ENCODE measurements around the gene PTCH1.

The PTCH1 gene

DNA sequence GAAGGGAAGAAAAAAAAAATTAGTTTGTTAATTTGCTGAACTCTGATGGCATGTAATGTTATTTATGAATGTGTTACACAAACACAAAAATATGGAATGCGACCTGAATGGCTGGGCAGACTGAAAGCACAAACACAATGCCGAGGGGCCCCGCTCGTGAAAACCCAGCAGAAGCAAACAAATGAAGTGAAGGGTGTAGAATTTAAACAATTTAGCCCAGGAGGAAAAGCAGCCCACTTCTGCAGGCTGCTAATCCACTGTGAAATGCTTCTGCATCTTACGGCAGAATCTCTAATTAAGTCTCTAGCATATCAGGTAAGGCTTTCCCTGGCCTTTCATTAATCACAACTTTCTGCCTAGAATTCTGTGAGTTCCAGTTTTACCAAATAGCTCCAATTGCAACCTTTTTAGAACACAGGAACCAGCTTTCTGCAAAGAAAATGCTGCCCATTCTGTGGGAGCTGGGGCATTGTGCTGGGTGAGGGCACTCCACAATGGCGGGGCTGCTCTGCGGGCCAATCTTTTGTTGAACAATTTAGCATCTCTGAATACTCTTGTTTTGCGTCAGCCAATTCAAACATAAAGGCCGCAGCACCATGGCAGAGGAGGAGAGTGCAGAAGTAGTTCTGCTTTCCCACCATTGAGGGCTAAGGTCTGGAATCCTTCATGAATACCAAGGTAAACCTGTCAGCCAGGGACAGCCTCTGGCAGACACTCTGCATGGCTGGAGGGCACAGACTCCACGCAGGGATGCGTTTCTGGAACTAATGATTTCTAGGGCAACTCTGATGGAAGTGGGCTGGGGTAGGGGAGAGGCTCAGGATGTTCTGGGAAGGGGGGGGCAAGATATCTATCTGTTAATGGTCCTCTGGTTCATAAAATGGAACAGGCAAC, 66.4 kb downstream of the PTCH1 start:
- no peak overlapping the region for H3K4me3 ChIP-seq (ENCODE audit: low read depth, low read length)
- no peak for DNase-seq (ENCODE audit: low read depth)

DNA sequence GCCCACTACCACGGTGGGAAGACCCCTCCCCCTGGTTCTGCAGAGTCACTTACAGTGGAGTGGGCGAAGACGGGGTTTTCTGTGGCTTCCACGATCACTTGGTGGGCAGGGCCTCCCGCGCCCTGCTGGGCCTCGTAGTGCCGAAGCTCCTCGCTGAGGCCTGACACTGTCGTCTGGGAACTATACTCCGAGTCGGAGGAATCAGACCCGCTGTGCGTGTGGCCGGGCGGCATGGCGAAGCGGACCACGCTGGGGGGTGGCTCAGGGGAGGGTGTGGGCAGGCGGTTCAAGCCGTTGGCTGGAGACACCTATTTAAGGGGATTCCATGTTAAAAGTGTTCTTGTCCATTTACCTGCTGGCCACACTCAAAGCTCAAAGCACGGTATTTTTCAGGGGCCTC, 67.8 kb downstream of the PTCH1 start:
- DNase-seq (ENCODE audit: low read depth): no peak
- H3K4me3 ChIP-seq (ENCODE audit: low read depth, low read length): no peak overlapping the region

GRCh38 chr9:95447660-95448420, 68.9 kb downstream of the PTCH1 start:
- H3K4me3 ChIP-seq (ENCODE audit: low read depth, low read length): no peak overlapping the region
- no peak for DNase-seq (ENCODE audit: low read depth)

GRCh38 chr9:95446984-95447383, 69.8 kb downstream of the PTCH1 start:
- no peak overlapping the region for H3K4me3 ChIP-seq (ENCODE audit: low read depth, low read length)
- no peak for DNase-seq (ENCODE audit: low read depth)

DNA sequence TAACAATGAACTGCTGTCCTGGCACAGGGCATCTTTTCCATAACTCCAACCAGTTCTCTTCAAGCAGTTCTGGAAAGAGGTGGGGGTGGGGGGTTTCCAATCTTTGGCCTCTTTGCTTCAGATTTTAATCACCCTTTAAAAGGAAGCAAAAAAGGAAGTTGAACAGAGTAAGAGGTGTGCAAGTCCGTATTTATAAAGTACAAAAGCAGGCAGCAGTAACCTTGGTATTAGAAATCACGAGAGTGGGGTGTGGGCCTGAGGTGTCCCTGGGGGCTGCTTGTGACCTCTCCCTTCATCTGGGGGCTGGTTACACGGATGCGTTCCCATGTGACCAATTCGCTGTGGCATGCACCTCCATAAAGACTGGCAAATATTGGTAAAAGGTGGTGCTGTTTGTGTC, 70.5 kb downstream of the PTCH1 start:
- H3K4me3 ChIP-seq (ENCODE audit: low read depth, low read length): no peak overlapping the region
- DNase-seq (ENCODE audit: low read depth): no peak

GRCh38 chr9:95444160-95444559, 72.6 kb downstream of the PTCH1 start:
- no peak for DNase-seq (ENCODE audit: low read depth)
- no peak overlapping the region for H3K4me3 ChIP-seq (ENCODE audit: low read depth, low read length)

DNA sequence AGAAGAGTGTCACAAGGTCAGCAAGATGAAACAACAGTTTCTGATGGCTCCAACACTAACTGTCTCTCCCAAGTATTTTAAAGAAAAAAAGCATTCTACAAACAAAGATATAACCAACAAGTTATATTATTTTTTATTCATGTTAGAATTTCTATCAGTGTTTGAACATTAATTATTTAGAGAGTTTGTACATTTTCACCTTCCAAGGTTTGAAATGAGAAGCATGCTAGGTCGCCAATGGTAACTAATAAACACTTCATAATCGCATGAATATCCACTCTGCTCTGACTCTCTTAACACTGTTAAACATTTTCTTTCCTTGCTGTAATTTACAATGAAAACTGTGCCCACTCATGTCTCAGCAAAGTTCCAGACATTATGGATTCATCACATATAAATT, 73.5 kb downstream of the PTCH1 start:
- DNase-seq (ENCODE audit: low read depth): no peak
- no peak overlapping the region for H3K4me3 ChIP-seq (ENCODE audit: low read depth, low read length)

DNA sequence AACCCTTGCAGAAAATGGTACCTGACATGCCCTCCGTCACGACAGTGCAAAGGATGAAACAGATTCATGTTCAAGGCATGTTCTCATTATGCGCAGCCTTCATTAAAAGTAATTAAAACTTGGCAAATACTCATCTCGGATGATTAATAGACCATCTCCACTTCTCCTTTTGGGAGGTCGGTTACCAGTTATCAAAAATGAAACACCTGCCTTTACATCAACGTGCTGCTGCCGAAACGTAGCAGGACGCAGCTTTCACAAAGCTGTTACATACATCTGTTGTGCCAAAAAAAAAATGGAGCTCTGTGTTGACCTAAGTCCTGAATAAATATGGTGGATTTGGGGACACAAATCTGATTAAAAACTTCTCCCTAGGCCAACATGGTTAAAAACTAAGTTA, 75.7 kb downstream of the PTCH1 start:
- DNase-seq (ENCODE audit: low read depth): no peak
- no peak overlapping the region for H3K4me3 ChIP-seq (ENCODE audit: low read depth, low read length)

- no peak overlapping the region for H3K4me3 ChIP-seq (ENCODE audit: low read depth, low read length)
- DNase-seq (ENCODE audit: low read depth): no peak
These were observed 76.3 kb downstream of the PTCH1 start for GRCh38 chr9:95440447-95440846.

DNA sequence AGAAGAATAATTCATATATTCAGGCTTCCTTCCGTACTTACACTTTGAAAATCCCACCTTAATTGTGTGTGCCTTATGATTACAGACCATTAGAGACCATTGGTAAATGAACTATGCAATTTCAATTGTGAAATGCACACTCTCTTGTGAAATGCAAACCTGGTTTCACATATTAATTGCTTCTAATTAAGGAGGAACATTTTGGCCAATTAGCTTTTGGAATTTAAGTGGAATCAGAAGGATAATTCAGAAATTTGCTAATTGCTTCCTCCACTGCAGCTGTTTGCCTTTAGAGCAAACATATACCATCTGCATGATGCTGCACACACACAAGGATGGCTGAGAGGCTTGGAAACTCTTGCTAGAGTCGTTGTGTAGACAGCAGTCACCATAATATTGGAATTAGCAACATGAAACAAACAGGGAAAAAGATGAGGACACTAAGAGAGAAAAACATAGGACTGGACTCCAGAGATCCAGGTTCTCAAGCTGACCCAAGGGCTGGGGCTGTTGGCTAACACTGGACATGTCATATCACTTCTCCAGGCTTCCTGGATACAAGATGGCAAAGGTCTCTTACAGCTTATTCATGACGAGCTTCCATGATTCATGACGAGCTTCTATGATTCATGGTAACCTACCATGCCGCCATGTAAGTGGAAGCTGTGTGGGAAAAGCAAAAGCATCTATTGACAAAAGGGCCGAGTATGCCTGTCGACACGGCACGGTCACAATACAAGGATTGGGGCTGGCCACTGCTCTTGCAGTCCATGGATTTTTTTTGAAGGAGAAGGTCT, 78.0 kb downstream of the PTCH1 start:
- no peak for DNase-seq (ENCODE audit: low read depth)
- H3K4me3 ChIP-seq (ENCODE audit: low read depth, low read length): no peak overlapping the region

GRCh38 chr9:95437559-95437958, 79.2 kb downstream of the PTCH1 start:
- no peak for DNase-seq (ENCODE audit: low read depth)

GRCh38 chr9:95436416-95436815, 80.4 kb downstream of the PTCH1 start:
- no peak overlapping the region for H3K4me3 ChIP-seq (ENCODE audit: low read depth, low read length)
- no peak for DNase-seq (ENCODE audit: low read depth)

More at GRCh38 chr9:95437559-95437958, 79.2 kb downstream of the PTCH1 start:
- H3K4me3 ChIP-seq (ENCODE audit: low read depth, low read length): no peak overlapping the region

- DNase-seq (ENCODE audit: low read depth): no peak
- H3K4me3 ChIP-seq (ENCODE audit: low read depth, low read length): no peak overlapping the region
These were observed 81.6 kb downstream of the PTCH1 start for GRCh38 chr9:95435074-95435728.

GRCh38 chr9:95434116-95435073, 82.4 kb downstream of the PTCH1 start:
- H3K4me3 ChIP-seq (ENCODE audit: low read depth, low read length): no peak overlapping the region
- DNase-seq (ENCODE audit: low read depth): no peak

- DNase-seq (ENCODE audit: low read depth): no peak
- no peak overlapping the region for H3K4me3 ChIP-seq (ENCODE audit: low read depth, low read length)
These were observed 83.5 kb downstream of the PTCH1 start for GRCh38 chr9:95433096-95433819.

DNA sequence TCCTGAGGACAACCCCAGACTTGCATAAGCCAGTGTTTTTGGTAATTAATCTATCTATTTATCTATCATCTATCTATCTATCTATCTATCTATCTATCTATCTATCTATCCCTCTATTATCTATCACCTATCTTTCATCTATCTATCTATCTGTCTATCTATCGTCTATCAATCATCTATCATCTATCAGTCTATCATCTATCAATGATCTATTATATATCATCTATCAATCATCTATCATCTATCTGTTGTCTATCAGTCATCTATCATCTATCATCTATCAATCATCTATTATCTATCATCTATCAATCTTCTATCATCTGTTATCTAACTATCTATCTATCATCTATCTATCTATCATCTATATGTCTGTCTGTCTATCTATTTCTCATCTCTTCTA, 85.5 kb downstream of the PTCH1 start:
- H3K4me3 ChIP-seq (ENCODE audit: low read depth, low read length): no peak overlapping the region
- DNase-seq (ENCODE audit: low read depth): no peak

- no peak overlapping the region for H3K4me3 ChIP-seq (ENCODE audit: low read depth, low read length)
- no peak for DNase-seq (ENCODE audit: low read depth)
These were observed 86.7 kb downstream of the PTCH1 start for GRCh38 chr9:95429948-95430620.

Measured in skeletal muscle cell (primary cell).